GM21786 (cell line): ENCODE results near the gene ERBIN.
"Not testable (repeated sequence)": the region's sequence is repeated elsewhere in the genome, so short reads cannot be mapped to it uniquely, and the experiment has no call there.

Experiments
- ATAC-seq: cut with Tn5 transposase; IDR thresholded peaks from one replicate; pipeline ENCODE4 v1.9.1; 2021; ENCODE audit not compliant: unreplicated experiment

Gene ERBIN

DNA sequence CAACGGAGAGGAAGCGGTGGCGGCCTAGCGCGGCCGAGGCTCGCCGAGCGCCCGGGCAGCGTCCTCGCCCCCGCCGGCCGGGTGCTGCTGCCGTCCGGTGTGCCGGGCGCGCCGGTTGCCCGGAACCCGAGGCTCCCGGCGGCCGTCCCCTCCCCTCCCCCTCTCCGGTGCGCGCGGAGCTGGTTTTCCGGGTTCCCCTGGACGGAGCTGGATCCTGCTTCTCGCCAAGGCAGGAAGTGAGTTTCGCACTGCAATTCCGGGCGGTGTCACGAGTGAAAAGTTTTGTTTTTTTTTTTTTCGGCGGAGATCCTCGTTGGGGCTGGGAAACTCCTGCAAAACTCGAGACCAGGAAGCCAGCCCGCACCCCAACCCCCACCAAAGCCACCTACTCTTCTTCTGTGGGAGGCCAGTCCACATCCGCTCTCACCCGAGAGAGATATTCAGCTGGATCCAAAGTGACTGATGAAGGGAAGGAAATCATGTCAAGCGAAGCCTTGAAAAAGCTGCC lies at the start of gene ERBIN:
TSS of gene ERBIN (plus strand) at position 300 of the 508 bp plus-strand sequence. CDS start 66,144 bp downstream, outside the sequence.
- ATAC-seq = peak; percentile 23

GRCh38 chr5:65876970-65877369 lies 49.4 kb upstream of the ERBIN start:
- ATAC-seq = no peak

GRCh38 chr5:65879668-65880256 lies 46.6 kb upstream of the ERBIN start:
- ATAC-seq = not testable (repeated sequence)

DNA sequence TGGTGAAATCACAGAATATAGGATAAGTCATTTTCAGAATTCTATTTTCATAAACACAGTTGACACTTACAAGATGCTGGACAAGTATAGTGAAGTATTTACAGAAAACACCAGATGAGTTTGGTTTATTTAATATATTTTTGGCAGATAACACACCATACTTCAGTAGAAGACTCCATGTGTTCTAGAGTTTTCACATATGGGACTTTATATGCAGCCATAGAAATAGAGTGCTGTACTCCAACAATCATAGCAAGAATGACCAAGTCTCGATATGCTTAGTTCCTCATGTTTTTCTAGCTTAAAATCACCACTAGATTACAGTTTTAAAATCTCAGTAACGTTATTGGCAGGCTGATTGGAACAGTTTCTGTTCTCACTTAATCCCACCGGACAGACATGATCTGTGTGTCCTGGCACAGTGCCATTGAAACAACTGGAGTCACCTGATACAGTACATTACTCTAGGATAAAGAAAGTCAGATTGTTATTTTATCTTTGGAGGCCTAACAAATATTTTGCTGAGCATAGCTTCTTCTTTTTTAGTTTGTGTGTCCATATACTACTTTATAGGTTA lies 45.8 kb upstream of the ERBIN start:
- no peak for ATAC-seq

DNA sequence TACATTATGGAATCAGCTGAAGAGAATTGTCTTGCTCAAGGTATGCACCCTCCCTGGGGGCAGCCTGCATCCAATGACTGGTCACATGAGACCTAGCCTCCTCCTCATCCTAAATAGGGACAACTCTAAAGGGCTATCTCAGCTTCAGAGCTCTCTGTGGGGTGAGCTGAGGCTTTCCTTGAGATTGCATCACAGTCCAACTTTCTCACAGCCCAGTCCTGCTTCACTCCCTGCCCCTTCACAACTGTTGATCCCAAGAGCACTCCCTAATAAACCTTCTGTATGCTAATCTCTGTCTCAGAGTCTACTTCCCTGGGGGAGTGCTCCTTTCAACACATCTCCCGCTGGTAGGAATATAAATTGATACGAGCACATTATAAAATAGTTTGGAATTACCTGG lies 44.1 kb upstream of the ERBIN start:
- ATAC-seq = no peak

GRCh38 chr5:65883461-65883860 lies 42.9 kb upstream of the ERBIN start:
- ATAC-seq = no peak

- no peak for ATAC-seq
Observed at GRCh38 chr5:65886387-65886786, 40.0 kb upstream of the ERBIN start.

DNA sequence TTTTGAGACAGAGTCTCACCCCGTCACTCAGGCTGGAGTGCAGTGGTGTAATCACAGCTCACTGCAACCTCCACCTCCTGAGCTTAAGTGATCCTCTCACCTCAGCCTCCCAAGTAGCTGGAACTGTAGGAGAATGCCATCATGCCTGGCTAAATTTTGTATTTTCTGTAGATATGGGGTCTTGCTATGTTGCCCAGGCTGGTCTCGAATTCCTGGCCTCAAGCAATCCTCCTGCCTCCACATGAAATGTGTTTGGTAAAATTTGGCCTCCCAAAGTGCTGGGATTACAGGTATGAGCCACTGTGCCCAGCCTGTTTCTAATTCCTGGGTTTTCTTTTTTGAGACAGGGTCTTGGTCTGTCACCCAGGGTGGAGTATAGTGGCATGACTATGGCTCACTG lies 34.4 kb upstream of the ERBIN start:
- ATAC-seq = not testable (repeated sequence)

DNA sequence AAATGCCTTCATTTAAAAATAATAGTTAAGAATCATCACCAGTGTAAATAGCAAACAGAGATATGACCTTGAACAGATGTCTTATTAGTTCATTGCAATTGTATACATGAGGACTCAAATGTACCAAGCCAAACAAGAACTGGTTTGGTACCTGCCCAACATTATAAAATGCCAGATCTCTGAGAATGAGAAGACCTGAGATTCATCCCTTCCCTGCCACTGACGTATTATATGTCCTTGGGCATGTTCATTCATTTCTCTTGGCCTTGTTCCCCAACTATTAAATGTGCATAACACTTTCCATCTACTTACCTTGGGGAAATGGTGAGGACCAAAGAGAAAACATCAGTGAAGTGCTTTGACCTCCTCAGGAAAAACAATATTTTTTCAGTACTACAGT lies 33.6 kb upstream of the ERBIN start:
- ATAC-seq = no peak

- no peak for ATAC-seq
Observed at GRCh38 chr5:65893749-65894430, 32.5 kb upstream of the ERBIN start.

DNA sequence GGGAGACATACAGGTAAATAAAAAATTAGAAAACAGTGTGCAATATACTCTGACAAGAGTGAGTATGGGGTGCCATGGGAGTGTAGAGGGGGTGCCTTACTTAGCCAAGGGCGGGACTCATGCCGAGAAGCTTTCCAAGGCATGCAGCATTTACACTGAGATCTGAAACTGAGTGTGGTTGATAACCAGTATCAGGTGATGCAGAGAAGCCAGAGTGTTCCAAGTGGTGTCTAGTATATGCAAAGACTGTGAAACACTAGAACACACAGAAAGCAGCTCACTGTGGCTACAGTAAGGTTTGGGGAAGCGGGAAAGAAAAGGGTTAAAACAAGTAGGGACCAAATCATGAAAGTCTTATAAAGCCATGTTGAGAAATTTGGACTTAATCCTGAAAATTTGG lies 30.5 kb upstream of the ERBIN start:
- ATAC-seq = no peak

GRCh38 chr5:65900746-65901145 lies 25.6 kb upstream of the ERBIN start:
- ATAC-seq = no peak

GRCh38 chr5:65902104-65902503 lies 24.3 kb upstream of the ERBIN start:
- no peak for ATAC-seq

- ATAC-seq = no peak
Observed at GRCh38 chr5:65903581-65903980, 22.8 kb upstream of the ERBIN start.

GRCh38 chr5:65906256-65906655 lies 20.1 kb upstream of the ERBIN start:
- ATAC-seq = no peak

DNA sequence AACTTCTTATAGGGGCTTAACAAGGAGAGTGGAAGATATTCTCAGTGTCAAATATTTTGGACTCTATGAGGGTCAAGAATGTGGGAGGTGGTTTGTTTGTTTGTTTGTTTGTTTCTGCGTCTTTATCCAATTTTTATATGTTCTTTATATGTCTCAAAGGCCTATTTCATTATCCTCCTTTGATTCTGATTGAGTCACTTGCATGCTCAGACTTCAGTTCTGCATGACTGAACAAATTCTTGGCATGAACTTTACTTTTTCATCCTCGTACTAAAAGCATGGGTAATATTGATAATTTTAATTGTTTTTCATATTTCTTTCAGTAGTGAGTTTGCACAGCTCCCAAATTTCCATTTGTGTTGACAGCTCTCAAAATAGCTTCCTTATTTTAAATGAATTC lies 19.2 kb upstream of the ERBIN start:
- no peak for ATAC-seq

DNA sequence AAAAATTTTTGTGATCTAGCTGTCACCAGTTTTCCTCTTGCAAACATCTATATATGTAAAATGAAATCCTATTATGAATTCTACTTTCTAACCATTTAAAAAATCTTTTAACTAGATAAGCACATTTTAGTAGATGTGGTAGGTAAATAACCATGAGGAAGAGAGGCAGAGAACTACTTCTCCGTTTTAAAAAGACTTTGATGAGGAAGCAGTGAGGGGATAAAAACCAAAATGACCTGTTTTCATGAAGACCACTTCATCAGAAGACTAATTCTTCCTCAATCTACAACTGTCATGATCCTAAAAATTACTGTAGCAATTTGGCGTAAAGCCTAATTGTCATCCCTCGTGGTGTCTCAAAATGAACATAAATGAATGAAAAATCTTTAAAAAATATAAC lies 15.7 kb upstream of the ERBIN start:
- no peak for ATAC-seq

- no peak for ATAC-seq
Observed at GRCh38 chr5:65912311-65912710, 14.1 kb upstream of the ERBIN start.

DNA sequence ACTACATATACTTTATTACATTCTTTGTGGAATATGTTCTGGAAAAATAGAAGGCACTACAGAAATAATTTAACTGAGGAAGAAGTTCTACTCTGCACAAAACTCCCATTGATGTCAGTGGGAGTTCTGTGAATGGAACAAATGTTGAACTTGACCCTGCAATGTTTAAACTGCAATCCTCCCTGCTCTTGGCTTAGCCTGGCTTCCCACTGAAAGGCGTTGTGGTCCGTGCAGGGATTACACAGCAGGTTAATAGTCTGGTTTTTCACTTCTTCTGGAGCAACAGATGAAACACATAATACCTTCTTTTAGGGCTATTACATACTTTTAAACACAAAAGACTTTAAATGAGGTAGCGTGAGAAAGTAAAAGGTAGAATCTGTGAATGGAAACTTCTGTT lies 12.9 kb upstream of the ERBIN start:
- ATAC-seq = no peak

GRCh38 chr5:65914641-65915196 lies 11.7 kb upstream of the ERBIN start:
- ATAC-seq = no peak

GRCh38 chr5:65915661-65916060 lies 10.7 kb upstream of the ERBIN start:
- ATAC-seq = not testable (repeated sequence)

- ATAC-seq = no peak
Observed at GRCh38 chr5:65916066-65916465, 10.3 kb upstream of the ERBIN start.
